ENCODE measurements around the gene IL34. TPM values are rescaled to one million over a fixed set of nuclear protein-coding genes. Genes with fewer than 3 reads are reported as not detected.
"Not testable (repeated sequence)": the region's sequence is repeated elsewhere in the genome, so short reads cannot be mapped to it uniquely, and the experiment has no call there.

IL34 gene
- total RNA-seq, 2 experiments from 2014 or later: not detected

DNA sequence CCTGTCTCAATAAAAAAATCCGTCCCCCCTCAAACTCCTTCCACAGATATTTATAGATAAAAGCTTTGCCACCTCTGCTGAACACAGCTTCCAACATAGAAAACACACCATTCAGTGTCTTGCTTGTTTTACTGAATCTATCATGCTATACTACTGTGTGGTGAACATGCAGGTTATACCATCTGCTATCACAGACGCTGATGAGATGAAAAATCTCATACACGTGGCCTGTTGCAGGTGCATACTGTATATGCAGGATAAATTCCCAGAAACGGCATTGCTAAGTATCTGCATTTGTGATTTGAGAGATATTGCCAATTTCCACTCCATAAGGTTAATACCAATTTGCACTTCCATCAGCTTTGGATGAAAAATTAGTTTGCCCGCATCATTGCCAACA is 30.4 kb upstream of the IL34 start:
- DNase-seq (ENCODE audit: low spot score): no peak
- POLR2A ChIA-PET: no interaction called here
- H3K79me2 ChIP-seq (ENCODE audit: insufficient read depth, low read depth, low read length): no peaks in the 10 kb centered on the region
- no TSS peak for BruUV-seq (replicated peaks)
- no peak overlapping the region for H3K4me3 ChIP-seq (ENCODE audit: low read depth, low read length, poor library complexity, severe bottlenecking)
- no peak overlapping the region for H3K27ac ChIP-seq (ENCODE audit: low read depth, low read length, poor library complexity, severe bottlenecking)
- H3K9me3 ChIP-seq (ENCODE audit: low read length): no peaks in the 10 kb centered on the region
- no peaks in the 10 kb centered on the region for H3K4me1 ChIP-seq (ENCODE audit: insufficient read depth, low read length, poor library complexity, severe bottlenecking)
- CTCF ChIA-PET (ENCODE audit: unreplicated experiment): no interaction called here
- no peaks in the 10 kb centered on the region for H4K20me1 ChIP-seq (ENCODE audit: insufficient read depth, low read length)
- TF ChIP-seq, protein P1, sequence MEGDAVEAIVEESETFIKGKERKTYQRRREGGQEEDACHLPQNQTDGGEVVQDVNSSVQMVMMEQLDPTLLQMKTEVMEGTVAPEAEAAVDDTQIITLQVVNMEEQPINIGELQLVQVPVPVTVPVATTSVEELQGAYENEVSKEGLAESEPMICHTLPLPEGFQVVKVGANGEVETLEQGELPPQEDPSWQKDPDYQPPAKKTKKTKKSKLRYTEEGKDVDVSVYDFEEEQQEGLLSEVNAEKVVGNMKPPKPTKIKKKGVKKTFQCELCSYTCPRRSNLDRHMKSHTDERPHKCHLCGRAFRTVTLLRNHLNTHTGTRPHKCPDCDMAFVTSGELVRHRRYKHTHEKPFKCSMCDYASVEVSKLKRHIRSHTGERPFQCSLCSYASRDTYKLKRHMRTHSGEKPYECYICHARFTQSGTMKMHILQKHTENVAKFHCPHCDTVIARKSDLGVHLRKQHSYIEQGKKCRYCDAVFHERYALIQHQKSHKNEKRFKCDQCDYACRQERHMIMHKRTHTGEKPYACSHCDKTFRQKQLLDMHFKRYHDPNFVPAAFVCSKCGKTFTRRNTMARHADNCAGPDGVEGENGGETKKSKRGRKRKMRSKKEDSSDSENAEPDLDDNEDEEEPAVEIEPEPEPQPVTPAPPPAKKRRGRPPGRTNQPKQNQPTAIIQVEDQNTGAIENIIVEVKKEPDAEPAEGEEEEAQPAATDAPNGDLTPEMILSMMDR (conservative IDR thresholded peaks at IDR 0.05; ENCODE audit: low read length): no peak
- TF ChIP-seq EZH2phosphoT487 (IDR thresholded peaks at IDR 0.05; ENCODE audit: borderline replicate concordance, low read depth, low read length): no peak
- H3K9me2 ChIP-seq (ENCODE audit: insufficient read depth, low read length): no peaks in the 10 kb centered on the region
- intact Hi-C loops (cut with micrococcal nuclease; ENCODE audit: unreplicated experiment): no loop called here
- no peak overlapping the region for H2AFZ ChIP-seq (ENCODE audit: low read length)
- no peak overlapping the region for H3K4me2 ChIP-seq (ENCODE audit: low read length)
- H3K36me3 ChIP-seq (ENCODE audit: insufficient read depth, low read length): no peaks in the 10 kb centered on the region

DNA sequence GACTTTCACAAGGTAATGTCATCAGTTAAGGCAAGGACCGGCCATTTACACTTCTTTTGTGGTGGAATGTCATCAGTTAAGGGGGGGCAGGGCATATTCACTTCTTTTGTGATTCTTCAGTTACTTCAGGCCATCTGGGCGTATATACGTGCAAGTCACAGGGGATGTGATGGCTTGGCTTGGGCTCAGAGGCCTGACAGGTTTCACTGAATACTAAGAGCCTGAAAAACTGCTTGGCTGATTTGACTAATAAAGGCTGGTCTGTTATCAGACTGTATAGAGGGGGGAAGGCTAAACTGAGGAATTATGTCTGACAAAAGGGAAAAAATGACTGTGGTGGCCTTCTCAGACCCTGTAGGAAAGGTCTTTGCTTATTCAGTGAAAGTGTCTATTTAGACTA is 24.5 kb upstream of the IL34 start:
- H3K79me2 ChIP-seq (ENCODE audit: insufficient read depth, low read depth, low read length); H3K4me2 ChIP-seq (ENCODE audit: low read length); DNase-seq (ENCODE audit: low spot score); H2AFZ ChIP-seq (ENCODE audit: low read length); H3K9me3 ChIP-seq (ENCODE audit: low read length); CTCF ChIA-PET (ENCODE audit: unreplicated experiment); H3K4me1 ChIP-seq (ENCODE audit: insufficient read depth, low read length, poor library complexity, severe bottlenecking); H3K27ac ChIP-seq (ENCODE audit: low read depth, low read length, poor library complexity, severe bottlenecking); H4K20me1 ChIP-seq (ENCODE audit: insufficient read depth, low read length); H3K4me3 ChIP-seq (ENCODE audit: low read depth, low read length, poor library complexity, severe bottlenecking); H3K9me2 ChIP-seq (ENCODE audit: insufficient read depth, low read length); POLR2A ChIA-PET; H3K36me3 ChIP-seq (ENCODE audit: insufficient read depth, low read length); intact Hi-C loops (cut with micrococcal nuclease; ENCODE audit: unreplicated experiment); BruUV-seq (replicated peaks): not testable (repeated sequence)

DNA sequence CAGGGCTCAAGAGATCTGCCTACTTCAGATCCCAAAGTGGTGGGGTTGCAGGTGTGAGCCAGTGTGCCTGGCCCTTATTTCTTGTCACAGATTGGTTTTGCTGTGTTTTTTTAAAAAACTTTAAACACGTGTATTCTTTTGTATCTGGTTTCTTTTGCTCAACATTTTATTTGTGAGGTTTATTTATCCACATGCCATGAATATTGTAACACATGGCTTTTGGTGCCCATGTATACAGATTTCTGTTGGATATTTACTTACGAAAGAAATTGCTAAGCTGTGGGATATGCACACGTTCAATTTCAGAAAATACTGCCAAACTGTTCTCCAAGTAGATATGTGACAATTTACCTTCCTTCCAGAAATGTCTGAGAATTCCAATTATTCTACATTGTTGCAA is 18.7 kb upstream of the IL34 start:
- no TSS peak for BruUV-seq (replicated peaks)
- no peak overlapping the region for H3K4me3 ChIP-seq (ENCODE audit: low read depth, low read length, poor library complexity, severe bottlenecking)
- ChIA-PET POLR2A (interaction anchor here (0.7 kb wide), 1 partner anchor 8 kb away, joined by 3 read pairs; no protein-coding TSS in a partner anchor), CTCF (ENCODE audit: unreplicated experiment) (no interaction called here)
- H3K9me3 ChIP-seq (ENCODE audit: low read length): no peaks in the 10 kb centered on the region
- no peaks in the 10 kb centered on the region for H4K20me1 ChIP-seq (ENCODE audit: insufficient read depth, low read length)
- H2AFZ ChIP-seq (ENCODE audit: low read length): no peak overlapping the region
- TF ChIP-seq, protein P1 (conservative IDR thresholded peaks at IDR 0.05; ENCODE audit: low read length): no peak
- no peak for TF ChIP-seq EZH2phosphoT487 (IDR thresholded peaks at IDR 0.05; ENCODE audit: borderline replicate concordance, low read depth, low read length)
- no peak overlapping the region for H3K4me2 ChIP-seq (ENCODE audit: low read length)
- H3K27ac ChIP-seq (ENCODE audit: low read depth, low read length, poor library complexity, severe bottlenecking): no peak overlapping the region
- H3K4me1 ChIP-seq (ENCODE audit: insufficient read depth, low read length, poor library complexity, severe bottlenecking): no peaks in the 10 kb centered on the region
- DNase-seq (ENCODE audit: low spot score): no peak
- H3K9me2 ChIP-seq (ENCODE audit: insufficient read depth, low read length): no peaks in the 10 kb centered on the region
- H3K79me2 ChIP-seq (ENCODE audit: insufficient read depth, low read depth, low read length): no peaks in the 10 kb centered on the region
- intact Hi-C loops (cut with micrococcal nuclease; ENCODE audit: unreplicated experiment): no loop called here
- no peaks in the 10 kb centered on the region for H3K36me3 ChIP-seq (ENCODE audit: insufficient read depth, low read length)

Measured in OCI-LY7 (cell line).